HUDEP-2 (cell line): Measurements from ENCODE around the gene GATA2.

Experiments
- DNase-seq, 76 experiments: peaks; one replicate each; lab custom pipeline; 2025; ENCODE audit not compliant: unreplicated experiment in 76 of 76; lab: John Stamatoyannopoulos, UW

The GATA2 gene

DNA sequence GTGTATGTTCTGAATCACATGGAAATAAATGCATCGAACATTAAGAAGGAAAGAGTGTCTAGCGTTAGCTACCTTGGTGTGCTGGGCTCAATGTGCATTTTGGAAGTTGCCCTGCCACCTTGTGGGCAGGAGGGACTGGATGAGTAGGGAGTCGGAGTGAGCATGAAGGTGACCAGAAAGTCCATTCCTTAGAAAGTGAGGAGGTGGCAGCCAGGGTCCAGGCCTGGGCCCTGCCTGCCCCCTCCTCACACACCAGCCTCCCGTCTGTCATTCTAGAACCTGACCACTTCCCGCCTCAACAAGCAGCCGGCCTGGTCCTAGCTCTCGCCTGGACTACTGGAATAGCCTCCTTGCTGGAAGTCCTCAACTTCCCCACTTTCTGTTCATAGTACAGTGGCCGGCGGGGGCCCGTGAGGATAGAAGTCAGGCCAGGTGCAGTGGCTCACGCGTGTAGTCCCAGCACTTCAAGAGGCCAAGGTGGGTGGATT is 10.2 kb upstream of the GATA2 start:
- DNase-seq, result peak in 2 of 76 experiments; percentile 17 to 23

GRCh38 chr3:128502712-128503111 is 9.7 kb upstream of the GATA2 start:
- DNase-seq, result no peak

GRCh38 chr3:128501431-128501830 is 8.4 kb upstream of the GATA2 start:
- no peak for DNase-seq

- DNase-seq, result no peak
Measured at GRCh38 chr3:128500556-128500955, 7.6 kb upstream of the GATA2 start.

- no peak for DNase-seq
Measured at GRCh38 chr3:128499724-128500275, 6.8 kb upstream of the GATA2 start.

- DNase-seq, result no peak
Measured at GRCh38 chr3:128498901-128499530, 6.0 kb upstream of the GATA2 start.

DNA sequence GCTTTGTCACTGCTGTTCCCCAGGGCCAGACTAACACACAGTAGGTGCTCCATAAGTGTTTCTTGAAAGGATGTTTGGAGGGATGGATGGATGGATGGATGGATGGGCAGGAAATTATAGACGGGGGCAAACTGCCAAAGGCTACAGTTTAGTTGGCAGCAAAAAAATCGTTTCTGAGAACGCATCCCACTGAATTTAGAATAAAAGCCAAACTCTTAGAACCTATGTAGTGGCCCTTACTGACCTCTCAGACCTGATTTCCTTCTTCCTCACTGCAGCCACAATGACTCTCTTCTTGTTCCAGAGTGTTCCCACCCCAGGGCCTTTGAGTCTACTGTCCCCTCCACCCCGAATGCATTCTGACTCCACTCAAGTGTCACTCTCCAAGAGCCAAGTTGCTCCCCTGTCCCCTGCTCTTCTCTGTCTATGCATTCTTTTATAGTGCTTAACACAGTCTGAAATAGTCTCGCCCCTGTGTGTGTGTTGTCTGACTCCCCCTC is 5.2 kb upstream of the GATA2 start:
- DNase-seq, result no peak

GRCh38 chr3:128497305-128498126 is 4.5 kb upstream of the GATA2 start:
- DNase-seq, result peak in 72 of 76 experiments; percentile 27 to 90 (median 73)

- DNase-seq, result peak in 1 of 76 experiments; percentile 25
Measured at GRCh38 chr3:128496602-128497304, 3.8 kb upstream of the GATA2 start.

GRCh38 chr3:128496019-128496601 is 3.1 kb upstream of the GATA2 start:
- no peak for DNase-seq

DNA sequence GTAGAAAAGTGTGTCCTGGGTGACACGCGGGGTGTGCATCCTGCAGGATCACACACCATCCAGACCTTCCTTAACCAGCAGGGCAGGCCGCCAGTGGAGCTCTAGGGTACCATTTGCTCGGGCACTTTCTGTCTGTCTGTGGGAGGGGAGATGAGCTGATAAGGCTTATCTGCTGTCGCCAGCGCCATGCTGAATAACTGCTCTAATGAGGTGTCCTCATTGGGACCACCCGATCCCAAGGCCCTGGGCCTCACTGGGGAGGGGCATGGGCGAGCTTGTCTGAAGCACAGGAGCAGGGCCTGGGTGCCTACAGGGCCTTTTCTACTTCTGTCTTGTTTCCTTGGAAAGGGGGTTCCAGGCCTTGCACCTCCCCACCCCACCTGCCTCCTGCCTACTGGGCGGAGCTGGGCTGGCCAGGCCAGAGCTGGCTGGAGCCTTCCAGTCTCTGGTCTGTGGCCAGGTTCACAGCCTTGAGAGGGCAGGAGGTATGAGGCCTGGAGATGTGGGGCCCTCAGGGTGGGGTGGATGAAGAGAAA is 2.5 kb upstream of the GATA2 start:
- peak in 74 of 76 experiments; percentile 34 to 94 (median 80) for DNase-seq

DNA sequence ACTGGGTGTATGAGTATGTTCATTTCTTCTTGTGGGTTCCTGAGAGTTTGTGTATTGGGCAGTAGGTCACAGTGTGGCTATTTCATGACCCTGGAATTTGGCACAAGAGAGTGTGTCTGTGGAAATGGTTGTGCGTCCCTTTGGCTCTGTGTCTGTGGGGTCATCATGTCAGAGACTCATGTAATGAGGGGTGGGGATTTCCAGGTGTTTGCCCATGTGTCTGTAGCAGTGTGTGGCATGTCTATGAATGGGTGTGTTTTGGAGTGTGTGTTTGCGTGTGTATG is 1.3 kb upstream of the GATA2 start:
- no peak for DNase-seq

DNA sequence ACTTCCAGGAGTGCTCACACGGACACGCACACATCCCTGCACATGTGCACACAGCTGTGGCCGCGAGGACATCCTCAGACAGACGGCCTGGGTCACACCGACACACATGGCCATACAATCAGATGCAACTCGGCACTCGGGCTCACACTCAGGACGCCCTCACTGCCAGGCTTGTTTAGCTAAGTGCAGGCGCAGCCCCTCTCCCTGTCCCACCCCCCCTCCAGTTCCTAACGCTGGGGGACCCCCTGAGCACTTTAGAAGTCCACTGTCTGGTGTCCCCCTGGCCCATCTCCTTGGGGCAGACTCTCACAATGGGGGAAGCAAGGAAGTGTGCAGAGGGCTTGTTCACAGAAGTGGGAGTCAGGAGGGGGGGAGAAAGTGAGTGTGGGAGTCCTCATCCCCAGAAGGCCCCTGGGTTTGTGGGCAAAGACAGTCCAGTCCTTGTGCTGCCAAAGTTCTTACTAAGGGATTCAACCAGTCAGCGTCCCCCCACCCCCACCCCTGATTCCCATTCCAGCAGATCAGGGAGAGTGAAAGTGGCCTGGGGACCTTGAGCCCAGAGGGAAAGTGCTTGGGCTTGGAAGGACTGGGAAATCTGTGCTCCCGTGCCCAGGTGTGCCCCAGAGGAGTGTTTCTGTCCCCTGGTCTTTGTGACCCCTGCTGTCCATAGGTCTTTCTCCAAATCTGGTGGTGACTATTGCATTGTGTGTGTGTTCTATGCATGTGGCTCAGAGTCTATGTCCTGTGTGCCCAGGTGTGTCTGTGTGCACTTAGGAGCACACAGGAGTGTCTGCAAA is 767 bp upstream of the GATA2 start:
- DNase-seq, result peak in 4 of 76 experiments; percentile 26 to 48 (median 40)

GRCh38 chr3:128491941-128492670 is 895 bp downstream of the GATA2 start:
- peak in 2 of 76 experiments; percentile 18 to 41 for DNase-seq

- peak in 5 of 76 experiments; percentile 19 to 65 (median 46) for DNase-seq
Measured at GRCh38 chr3:128491691-128491940, 1.4 kb downstream of the GATA2 start.

GRCh38 chr3:128490915-128491690 is 1.9 kb downstream of the GATA2 start:
- DNase-seq, result peak in 23 of 76 experiments; percentile 2 to 68 (median 43)

DNA sequence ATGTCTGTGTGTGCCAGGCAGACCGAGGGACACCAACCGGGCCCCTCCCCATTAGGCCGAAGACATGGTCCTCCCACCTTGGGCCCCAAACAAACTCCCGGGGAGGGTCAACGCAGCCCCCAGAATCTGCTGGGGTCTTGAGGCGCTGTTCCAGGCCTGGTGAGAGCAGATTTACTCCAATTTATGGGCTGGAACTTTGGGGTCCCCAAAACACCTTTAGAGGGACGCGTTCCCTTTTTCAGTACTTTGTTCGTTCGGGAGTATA is 2.4 kb downstream of the GATA2 start:
- peak in 4 of 76 experiments; percentile 20 to 71 (median 41) for DNase-seq

DNA sequence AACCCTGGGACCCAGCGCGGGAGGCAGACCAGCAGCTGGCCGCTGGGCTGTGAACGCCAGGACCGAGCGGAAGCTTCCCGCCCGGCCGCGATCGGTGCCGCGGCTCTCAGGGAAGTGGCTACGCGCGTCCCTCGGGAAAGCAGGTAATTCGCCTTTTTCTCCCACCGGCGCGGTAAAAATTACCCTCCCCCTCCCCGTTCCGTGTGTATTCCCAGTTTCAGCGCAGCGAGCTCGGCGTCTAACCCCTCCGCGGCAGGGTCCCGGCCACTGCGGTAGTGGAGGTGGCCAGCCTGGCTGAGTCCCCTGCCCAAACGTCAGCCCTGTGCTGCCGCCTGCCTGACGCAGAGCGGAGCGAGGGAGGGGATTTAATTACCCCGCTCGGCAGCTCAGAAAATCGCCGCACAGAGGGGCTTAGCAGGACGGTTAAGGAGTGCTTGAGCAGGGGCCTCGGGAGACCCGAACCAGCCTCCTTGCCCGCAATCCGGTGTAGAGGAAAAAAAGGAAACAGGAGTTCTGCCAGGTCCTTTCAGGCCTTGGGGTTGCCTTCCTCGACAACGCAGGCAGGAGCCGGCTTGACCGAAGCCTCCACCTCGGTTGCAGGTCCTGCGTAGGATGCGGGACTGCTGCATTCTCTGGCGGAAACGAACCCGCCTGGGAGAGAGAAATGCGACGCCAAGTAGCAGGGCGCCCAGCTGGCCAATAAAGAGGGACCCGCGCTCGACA is 2.9 kb downstream of the GATA2 start:
- peak in 42 of 76 experiments; percentile 4 to 81 (median 45) for DNase-seq
